Parathyroid adenoma (tissue), 2 donors: Measurements from ENCODE around the gene R3HDM1.
"Not testable (repeated sequence)": the region's sequence is repeated elsewhere in the genome, so short reads cannot be mapped to it uniquely, and the experiment has no call there.

Experiments used
- H2AFZ ChIP-seq: fragments of 300-600 bp; sonication (generic); one replicate; pipeline ENCODE4 v1.7.0; 2017; ENCODE audit warnings: antibody characterized with exemption, mild to moderate bottlenecking
- H3K27ac ChIP-seq: fragments of 300-600 bp; sonication (generic); one replicate; pipeline ENCODE4 v1.7.0; 2017
- H3K27me3 ChIP-seq: fragments of 300-600 bp; sonication (generic); one replicate; pipeline ENCODE4 v1.7.0; 2017; ENCODE audit warnings: low read length; ENCODE audit not compliant: control insufficient read depth, insufficient read depth
- H3K36me3 ChIP-seq: fragments of 300-600 bp; sonication (generic); one replicate; pipeline ENCODE4 v1.7.0; 2017; ENCODE audit warnings: low read length; ENCODE audit not compliant: control insufficient read depth, insufficient read depth
- H3K4me1 ChIP-seq: fragments of 300-600 bp; sonication (generic); one replicate; pipeline ENCODE4 v1.7.0; 2017; ENCODE audit warnings: control low read depth
- H3K4me2 ChIP-seq: fragments of 300-600 bp; sonication (generic); one replicate; pipeline ENCODE4 v1.7.0; 2017; ENCODE audit warnings: low read length
- H3K4me3 ChIP-seq: fragments of 300-600 bp; sonication (generic); one replicate; pipeline ENCODE4 v1.7.0; 2017; ENCODE audit warnings: low read depth, low read length
- H3K79me2 ChIP-seq: fragments of 300-600 bp; sonication (generic); one replicate; pipeline ENCODE4 v1.7.0; 2017; ENCODE audit warnings: control low read depth
- H3K9ac ChIP-seq: fragments of 300-600 bp; sonication (generic); one replicate; pipeline ENCODE4 v1.7.0; 2017; ENCODE audit warnings: mild to moderate bottlenecking
- H3K9me3 ChIP-seq: fragments of 300-600 bp; sonication (generic); one replicate; pipeline ENCODE4 v1.7.0; 2017; ENCODE audit warnings: low read length; ENCODE audit not compliant: control insufficient read depth
- TF ChIP-seq, protein P1 (sequence below): fragments of 300-600 bp; sonication (generic); IDR thresholded peaks from one replicate; pipeline ENCODE4 v1.7.0; 2017; ENCODE audit warnings: antibody characterized with exemption, mild to moderate bottlenecking
- donor health status: primary hyperparathyroidism.

Gene R3HDM1

DNA sequence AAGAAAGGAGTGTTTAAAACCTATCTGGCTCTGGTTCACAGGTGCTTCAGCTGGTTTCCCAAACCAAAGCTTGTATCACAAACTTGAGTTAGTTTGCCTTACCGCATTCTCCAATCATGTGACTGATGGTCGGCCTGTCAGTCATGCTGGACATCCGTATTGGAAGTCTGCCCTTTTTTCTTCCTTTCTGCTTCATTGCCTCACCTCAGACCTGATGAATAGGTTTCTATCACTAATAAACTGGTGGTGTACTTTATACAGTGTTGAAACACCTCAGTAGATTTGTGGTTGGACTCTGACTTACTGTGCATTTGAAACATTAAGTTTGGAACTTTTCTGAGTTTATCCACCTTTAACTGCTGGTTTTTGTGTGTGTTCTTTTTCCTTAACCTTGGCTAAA is 84.1 kb downstream of the R3HDM1 start:
- TF ChIP-seq, protein P1, sequence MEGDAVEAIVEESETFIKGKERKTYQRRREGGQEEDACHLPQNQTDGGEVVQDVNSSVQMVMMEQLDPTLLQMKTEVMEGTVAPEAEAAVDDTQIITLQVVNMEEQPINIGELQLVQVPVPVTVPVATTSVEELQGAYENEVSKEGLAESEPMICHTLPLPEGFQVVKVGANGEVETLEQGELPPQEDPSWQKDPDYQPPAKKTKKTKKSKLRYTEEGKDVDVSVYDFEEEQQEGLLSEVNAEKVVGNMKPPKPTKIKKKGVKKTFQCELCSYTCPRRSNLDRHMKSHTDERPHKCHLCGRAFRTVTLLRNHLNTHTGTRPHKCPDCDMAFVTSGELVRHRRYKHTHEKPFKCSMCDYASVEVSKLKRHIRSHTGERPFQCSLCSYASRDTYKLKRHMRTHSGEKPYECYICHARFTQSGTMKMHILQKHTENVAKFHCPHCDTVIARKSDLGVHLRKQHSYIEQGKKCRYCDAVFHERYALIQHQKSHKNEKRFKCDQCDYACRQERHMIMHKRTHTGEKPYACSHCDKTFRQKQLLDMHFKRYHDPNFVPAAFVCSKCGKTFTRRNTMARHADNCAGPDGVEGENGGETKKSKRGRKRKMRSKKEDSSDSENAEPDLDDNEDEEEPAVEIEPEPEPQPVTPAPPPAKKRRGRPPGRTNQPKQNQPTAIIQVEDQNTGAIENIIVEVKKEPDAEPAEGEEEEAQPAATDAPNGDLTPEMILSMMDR: no peak
- H3K9me3 ChIP-seq: no peaks in the 10 kb centered on the region
- no peak overlapping the region for H3K4me2 ChIP-seq
- peak overlapping the region; percentile 51 for H3K27ac ChIP-seq
- no peaks in the 10 kb centered on the region for H3K27me3 ChIP-seq
- H3K4me3 ChIP-seq: no peak overlapping the region
- H3K9ac ChIP-seq: no peak overlapping the region
- H2AFZ ChIP-seq: no peak overlapping the region
- H3K36me3 ChIP-seq: no peaks in the 10 kb centered on the region
- H3K79me2 ChIP-seq: no peaks in the 10 kb centered on the region
- peaks cover 13% of the 10 kb centered on the region for H3K4me1 ChIP-seq

DNA sequence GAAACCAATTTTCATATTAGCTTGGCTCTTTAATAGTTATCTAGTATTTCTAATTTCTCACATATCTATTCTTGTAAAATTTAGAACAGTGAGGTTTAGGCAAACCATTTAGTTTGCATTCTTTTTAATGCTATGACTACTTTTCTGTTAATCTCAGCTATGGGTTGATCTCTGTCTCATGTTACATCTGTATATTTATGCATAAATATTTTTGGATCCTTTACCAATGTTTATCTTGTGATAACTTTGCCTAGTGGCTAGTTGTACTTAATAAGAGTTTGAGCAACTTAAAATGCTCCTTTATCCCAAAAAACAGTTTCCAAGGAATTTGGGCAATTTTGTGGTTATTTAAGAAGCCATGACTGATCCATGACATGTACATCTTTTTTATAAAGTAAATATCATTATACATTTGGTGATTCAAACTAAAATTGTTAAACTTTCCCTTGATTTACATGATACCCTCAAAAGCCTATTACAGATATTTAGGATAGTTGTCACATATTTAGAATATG is 86.3 kb downstream of the R3HDM1 start:
- H3K36me3 ChIP-seq: no peaks in the 10 kb centered on the region
- H3K27ac ChIP-seq: no peak overlapping the region
- H3K4me3 ChIP-seq: no peak overlapping the region
- H3K79me2 ChIP-seq: no peaks in the 10 kb centered on the region
- no peak overlapping the region for H2AFZ ChIP-seq
- TF ChIP-seq, protein P1: no peak
- H3K4me1 ChIP-seq: peaks cover 13% of the 10 kb centered on the region
- no peak overlapping the region for H3K9ac ChIP-seq
- no peaks in the 10 kb centered on the region for H3K9me3 ChIP-seq
- no peak overlapping the region for H3K4me2 ChIP-seq
- H3K27me3 ChIP-seq: no peaks in the 10 kb centered on the region

DNA sequence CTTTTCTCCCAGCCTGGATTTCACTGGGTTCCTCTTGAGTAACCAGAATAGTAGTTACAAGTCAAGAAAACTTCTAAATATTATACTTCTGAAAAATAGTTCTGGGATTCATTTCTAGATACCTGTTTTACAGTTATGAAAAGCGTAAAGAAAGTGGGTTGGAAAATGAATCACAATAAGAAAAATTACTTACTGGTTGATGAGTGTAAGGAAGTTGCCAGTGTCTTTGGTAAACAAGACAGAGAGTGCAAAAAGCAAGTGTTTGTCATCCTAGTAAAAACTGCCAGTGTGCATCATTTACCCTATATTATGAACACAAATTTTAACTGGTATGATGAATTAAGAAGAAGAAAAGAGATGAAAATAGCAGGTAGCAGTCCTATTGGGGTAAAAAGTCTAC is 88.9 kb downstream of the R3HDM1 start:
- Histone ChIP-seq H3K9ac (no peak overlapping the region), H3K4me3 (no peak overlapping the region), H3K27ac (no peak overlapping the region), H3K36me3 (no peaks in the 10 kb centered on the region), H3K79me2 (no peaks in the 10 kb centered on the region), H3K9me3 (no peaks in the 10 kb centered on the region), H3K4me2 (no peak overlapping the region), H3K27me3 (no peaks in the 10 kb centered on the region), H3K4me1 (peaks cover 11% of the 10 kb centered on the region), H2AFZ (no peak overlapping the region)
- TF ChIP-seq, protein P1: no peak

- Histone ChIP-seq H3K9ac (no peak overlapping the region), H3K4me3 (no peak overlapping the region), H2AFZ (no peak overlapping the region), H3K79me2 (no peaks in the 10 kb centered on the region), H3K9me3 (no peaks in the 10 kb centered on the region), H3K4me1 (peaks cover 3% of the 10 kb centered on the region), H3K36me3 (no peaks in the 10 kb centered on the region), H3K27me3 (no peaks in the 10 kb centered on the region), H3K27ac (no peak overlapping the region), H3K4me2 (no peak overlapping the region)
- TF ChIP-seq, protein P1: no peak
Measured at GRCh38 chr2:135629520-135629919, 98.2 kb downstream of the R3HDM1 start.

DNA sequence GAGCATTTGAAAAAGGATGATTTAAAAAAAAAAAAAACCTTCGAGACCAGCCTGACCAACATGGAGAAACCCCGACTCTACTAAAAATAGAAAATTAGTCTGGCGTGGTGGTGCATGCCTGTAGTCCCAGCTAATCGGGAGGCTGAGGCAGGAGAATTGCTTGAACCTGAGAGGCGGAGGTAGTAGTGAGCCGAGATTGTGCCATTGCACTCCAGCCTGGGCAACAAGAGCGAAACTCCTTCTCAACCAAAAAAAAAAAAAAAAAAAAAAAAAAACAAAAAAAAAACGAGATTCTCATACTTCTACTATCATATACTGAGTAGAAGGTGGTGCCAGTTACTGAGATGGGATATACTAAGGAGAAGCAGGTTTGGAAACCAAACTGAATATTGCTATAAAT is 98.8 kb downstream of the R3HDM1 start:
- not testable (repeated sequence) for H3K9ac ChIP-seq, H2AFZ ChIP-seq, H3K4me3 ChIP-seq, H3K4me1 ChIP-seq, H3K27ac ChIP-seq, H3K79me2 ChIP-seq, H3K4me2 ChIP-seq, H3K27me3 ChIP-seq, H3K36me3 ChIP-seq, H3K9me3 ChIP-seq
